Amniotic stem cell (primary cell): ENCODE data around the gene KLHL1.

ENCODE experiments used
- DNase-seq: peaks from one replicate; lab custom pipeline; 2025; lab: John Stamatoyannopoulos, UW

KLHL1 gene

DNA sequence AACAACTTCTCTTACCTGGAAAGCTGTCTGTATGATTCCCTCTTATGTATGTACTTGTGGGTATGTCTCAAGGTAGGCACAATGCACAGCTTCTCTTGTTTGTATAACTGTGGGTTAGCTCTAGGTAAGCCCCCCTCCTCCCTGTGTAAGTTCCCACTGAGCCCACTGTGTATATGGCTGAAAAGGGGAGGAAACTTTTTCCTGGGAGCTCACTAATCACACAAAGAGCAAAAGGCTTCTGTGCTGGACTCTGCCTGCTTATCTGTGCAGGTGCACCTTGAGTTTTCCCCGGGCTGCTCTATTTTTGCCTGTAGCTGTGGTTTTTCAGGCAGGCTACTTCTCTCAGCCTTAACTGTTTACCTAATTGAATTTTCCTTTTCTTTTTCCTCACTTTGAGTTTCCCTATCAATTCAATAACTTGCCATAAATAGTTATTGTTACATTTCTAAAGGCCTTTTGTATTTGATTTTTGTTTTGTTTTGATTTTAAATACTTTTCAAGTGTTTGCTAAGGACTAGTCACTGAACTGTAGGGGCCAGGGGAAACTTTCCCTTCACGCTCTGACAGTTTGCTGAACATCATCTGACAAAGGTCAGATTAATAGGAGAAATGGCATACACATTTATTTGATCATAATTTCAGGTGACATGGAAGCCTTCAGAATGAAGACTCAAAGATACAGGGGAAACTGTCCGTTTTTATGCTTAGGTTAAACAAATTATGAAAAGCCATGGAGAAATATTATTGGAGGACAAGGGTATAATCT, 424.1 kb downstream of the KLHL1 start:
- no peak for DNase-seq

DNA sequence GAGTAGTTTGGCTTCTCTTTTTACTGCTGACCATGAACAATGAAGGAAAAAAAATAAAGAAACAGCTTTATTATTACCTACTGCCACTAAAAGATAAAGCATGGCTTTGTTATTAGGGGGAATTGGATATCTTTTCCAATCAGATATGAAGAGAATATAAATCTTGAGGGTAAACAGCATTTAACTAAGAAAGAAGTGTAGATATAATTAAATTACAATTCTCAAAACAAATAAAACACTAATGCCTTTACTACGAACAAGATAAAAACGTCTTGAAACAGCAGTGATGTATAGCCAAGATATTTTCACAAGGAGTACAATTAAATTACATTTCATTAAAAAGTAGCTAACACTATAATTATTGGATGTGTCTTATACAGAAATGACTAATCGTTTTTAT, 426.5 kb downstream of the KLHL1 start:
- DNase-seq: no peak

DNA sequence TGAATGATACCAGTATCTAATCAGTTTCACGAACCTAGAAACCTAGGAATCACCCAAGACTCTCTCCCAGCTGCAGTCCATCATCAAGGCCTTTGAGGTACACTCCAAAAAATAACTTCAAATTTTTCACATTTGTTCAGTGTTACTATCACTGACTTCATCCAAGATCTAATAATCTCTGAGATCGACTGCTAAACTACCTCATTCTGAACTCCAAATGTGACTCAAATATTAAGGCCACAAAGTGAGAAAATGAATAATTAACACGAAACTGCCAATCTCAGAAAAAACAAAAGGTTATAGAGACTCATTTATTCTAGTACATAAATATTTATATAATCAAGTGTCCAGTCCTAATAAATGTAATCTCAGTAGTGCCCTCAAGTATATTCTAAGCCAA, 430.9 kb downstream of the KLHL1 start:
- DNase-seq: no peak

DNA sequence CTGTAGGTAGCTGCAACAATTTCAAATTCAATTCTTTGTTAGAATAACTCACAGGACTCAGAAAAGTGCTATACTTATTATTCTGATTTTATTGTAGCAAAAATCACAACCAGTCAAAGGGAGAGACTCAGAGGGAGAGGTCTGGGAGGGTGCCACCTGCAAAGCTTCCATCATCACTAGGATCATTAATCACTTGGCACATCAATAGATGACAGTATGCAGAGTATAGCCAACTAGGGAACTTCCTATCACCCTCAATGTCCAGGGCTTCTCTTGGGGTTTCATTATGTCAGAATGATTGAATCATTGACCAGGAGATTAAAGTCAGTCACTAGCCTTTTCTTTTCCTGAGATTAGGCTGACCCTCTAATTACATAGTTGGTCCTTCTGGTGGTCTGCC, 432.0 kb downstream of the KLHL1 start:
- no peak for DNase-seq

DNA sequence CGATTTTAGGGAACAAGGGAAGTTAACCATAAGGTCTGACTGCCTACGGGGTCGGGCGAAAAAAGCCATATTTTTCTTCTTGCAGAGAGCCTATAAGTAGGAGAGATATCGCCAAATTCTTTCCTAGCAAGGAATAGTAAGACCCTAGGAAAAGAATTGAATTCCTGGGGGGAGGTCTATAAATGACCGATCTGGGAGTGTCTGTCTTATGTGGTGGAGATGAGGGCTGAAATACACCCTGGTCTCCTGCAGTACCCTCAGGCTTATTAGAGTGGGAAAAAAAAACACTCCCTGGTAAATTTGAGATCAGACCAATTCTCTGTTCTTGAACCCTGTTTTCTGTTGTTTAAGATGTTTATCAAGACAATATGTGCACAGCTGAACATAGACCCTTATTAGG, 448.1 kb downstream of the KLHL1 start:
- DNase-seq: no peak

DNA sequence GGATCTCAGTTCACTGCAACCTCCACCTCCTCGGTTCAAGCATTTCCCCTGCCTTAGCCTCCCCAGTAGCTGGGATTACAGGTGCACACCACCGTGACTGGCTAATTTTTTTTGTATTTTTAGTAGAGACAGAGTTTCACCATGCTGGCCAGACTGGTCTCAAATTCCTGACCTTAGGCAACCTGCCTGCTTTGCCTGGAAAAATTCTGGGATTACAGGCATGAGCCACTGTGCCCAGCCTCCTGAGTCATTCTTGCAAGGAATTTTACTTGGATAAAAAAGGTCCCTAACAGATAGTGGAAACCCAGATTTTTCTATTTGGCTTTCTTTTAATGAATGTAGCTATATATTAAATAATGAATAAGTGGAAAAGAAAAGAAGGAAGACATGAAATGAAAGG, 450.6 kb downstream of the KLHL1 start:
- DNase-seq: no peak

DNA sequence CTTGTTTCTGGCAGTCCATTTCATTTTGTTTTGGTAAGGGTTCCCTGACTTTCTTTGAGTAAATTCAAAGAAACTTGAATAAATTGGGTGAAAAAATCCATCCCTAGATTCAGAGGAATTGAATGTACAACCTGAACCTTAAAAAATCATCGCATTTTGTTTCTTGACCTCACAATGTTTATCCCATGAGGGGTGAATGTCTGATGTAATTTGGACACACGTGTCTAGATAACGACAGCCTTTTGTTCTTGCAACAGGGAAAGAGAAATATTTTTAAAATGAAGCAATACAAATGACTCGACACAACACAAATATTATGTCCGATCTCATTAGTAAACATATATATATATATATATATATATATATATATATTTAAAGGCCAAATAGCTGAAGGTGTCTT, 453.9 kb downstream of the KLHL1 start:
- DNase-seq: no peak
